ENCODE data around the gene AMMECR1. TPM values are rescaled to one million over a fixed set of nuclear protein-coding genes. Genes with fewer than 3 reads are reported as not detected.

The AMMECR1 gene
- total RNA-seq, 4 donors from 2014 or later: 7.4 to 10.0 (median 8.2) TPM

- H3K27ac ChIP-seq: peak overlapping the region; percentile 81 to 91 (median 85)
- no peaks in the 10 kb centered on the region for H3K4me1 ChIP-seq
- H3K9me3 ChIP-seq: no peaks in the 10 kb centered on the region
- H3K27me3 ChIP-seq: no peaks in the 10 kb centered on the region
- DNase-seq: peak; percentile 26 to 59 (median 57)
- H3K36me3 ChIP-seq: no peaks in the 10 kb centered on the region
- TF ChIP-seq POLR2A (IDR thresholded peaks at IDR 0.05): no peak
- no peak for TF ChIP-seq CTCF (IDR thresholded peaks at IDR 0.05)
- H3K4me3 ChIP-seq: peak overlapping the region; percentile 57 to 93 (median 84)
These were observed 645 bp downstream of the AMMECR1 start for GRCh38 chrX:110317061-110317819.

GRCh38 chrX:110316351-110317060, 1.4 kb downstream of the AMMECR1 start:
- DNase-seq: no peak
- Histone ChIP-seq H3K4me3 (peak overlapping the region; percentile 0 to 93 (median 84)), H3K36me3 (no peaks in the 10 kb centered on the region), H3K4me1 (no peaks in the 10 kb centered on the region), H3K27ac (no peak overlapping the region), H3K27me3 (no peaks in the 10 kb centered on the region), H3K9me3 (no peaks in the 10 kb centered on the region)
- TF ChIP-seq CTCF (IDR thresholded peaks at IDR 0.05) (no peak), POLR2A (IDR thresholded peaks at IDR 0.05) (no peak)

- no peaks in the 10 kb centered on the region for H3K27me3 ChIP-seq
- H3K27ac ChIP-seq: no peak overlapping the region
- H3K36me3 ChIP-seq: no peaks in the 10 kb centered on the region
- no peaks in the 10 kb centered on the region for H3K9me3 ChIP-seq
- no peak for TF ChIP-seq POLR2A (IDR thresholded peaks at IDR 0.05)
- TF ChIP-seq CTCF (IDR thresholded peaks at IDR 0.05): no peak
- DNase-seq: no peak
- H3K4me1 ChIP-seq: no peaks in the 10 kb centered on the region
- no peak overlapping the region for H3K4me3 ChIP-seq
These were observed 2.3 kb downstream of the AMMECR1 start for GRCh38 chrX:110315551-110315950.

- TF ChIP-seq POLR2A (IDR thresholded peaks at IDR 0.05): no peak
- TF ChIP-seq CTCF (IDR thresholded peaks at IDR 0.05): no peak
- Histone ChIP-seq H3K27ac (no peak overlapping the region), H3K4me1 (no peaks in the 10 kb centered on the region), H3K4me3 (no peak overlapping the region), H3K9me3 (no peaks in the 10 kb centered on the region), H3K36me3 (no peaks in the 10 kb centered on the region), H3K27me3 (no peaks in the 10 kb centered on the region)
- DNase-seq: no peak
These were observed 6.3 kb downstream of the AMMECR1 start for GRCh38 chrX:110311437-110312230.

- DNase-seq: peak in 1 of 3 donors; percentile 52
These were observed 7.0 kb downstream of the AMMECR1 start for GRCh38 chrX:110310896-110311295.

More at GRCh38 chrX:110310896-110311295, 7.0 kb downstream of the AMMECR1 start:
- Histone ChIP-seq H3K36me3 (no peaks in the 10 kb centered on the region), H3K9me3 (no peaks in the 10 kb centered on the region), H3K4me1 (no peaks in the 10 kb centered on the region), H3K4me3 (no peak overlapping the region), H3K27ac (no peak overlapping the region), H3K27me3 (no peaks in the 10 kb centered on the region)
- TF ChIP-seq POLR2A (IDR thresholded peaks at IDR 0.05) (no peak), CTCF (IDR thresholded peaks at IDR 0.05) (no peak)
